GM23248 (cell line): Measurements from ENCODE around the gene NPAS3.

Source experiments
- EZH2 ChIP-seq: fragments of 200-600 bp; sonication (generic); IDR thresholded peaks from 2 replicates; pipeline ENCODE4 v1.6.1; 2018; ENCODE audit warnings: antibody characterized with exemption, mild to moderate bottlenecking; ENCODE audit not compliant: insufficient read depth, poor library complexity, severe bottlenecking
- EZH2phosphoT487 ChIP-seq: fragments of 200-600 bp; sonication (generic); IDR thresholded peaks from 2 replicates; pipeline ENCODE4 v1.6.1; 2018; ENCODE audit warnings: antibody characterized with exemption, moderate library complexity, mild to moderate bottlenecking, low read depth; ENCODE audit not compliant: insufficient read depth

DNA sequence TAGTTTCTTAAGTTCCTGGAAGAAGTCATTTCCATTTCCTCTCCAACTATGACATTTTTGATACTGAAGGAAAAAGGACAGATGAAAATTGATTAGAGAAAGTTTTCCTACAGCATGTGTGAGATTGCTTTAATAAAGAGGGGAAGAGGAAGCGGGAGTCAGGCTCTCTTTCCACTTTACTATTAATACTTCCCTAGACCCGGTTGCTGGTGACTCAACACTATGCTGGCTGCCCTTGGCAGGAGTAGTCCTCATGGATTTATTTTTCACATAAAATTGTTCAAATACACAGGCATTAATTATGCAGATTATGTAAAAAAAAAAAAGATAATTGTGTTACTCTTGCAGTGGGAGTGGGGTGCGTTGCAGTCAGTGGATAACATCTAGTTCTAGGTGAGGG is 718.8 kb downstream of the NPAS3 start:
- no peak for TF ChIP-seq EZH2
- no peak for TF ChIP-seq EZH2phosphoT487
